ENCODE results near the gene STX8. TPM values are rescaled to one million over a fixed set of nuclear protein-coding genes. Genes with fewer than 3 reads are reported as not detected.
"Not testable (repeated sequence)": the region's sequence is repeated elsewhere in the genome, so short reads cannot be mapped to it uniquely, and the experiment has no call there.

STX8 gene
- total RNA-seq, result 10 to 100 TPM; 38.8 to 60.8 TPM

- no peak for TF ChIP-seq CTCF (IDR thresholded peaks at IDR 0.05)
- DNase-seq (ENCODE audit: low spot score), result peak; percentile 87
- peak within 1 kb of the TSS; percentile 78 to 85 for H3K4me3 ChIP-seq
- no peaks in the 10 kb centered on the region for H3K9me3 ChIP-seq
- H3K27me3 ChIP-seq, result no peaks in the 10 kb centered on the region
- no peaks in the 10 kb centered on the region for H3K36me3 ChIP-seq
- peaks cover 0 to 20% of the 10 kb centered on the region in 2 donors for H3K4me1 ChIP-seq
- H3K27ac ChIP-seq, result peak within 1 kb of the TSS; percentile 51 to 52
Observed at GRCh38 chr17:9575381-9576101, at the start of gene STX8. TSS of gene STX8 (minus strand) at chr17:9575820. CDS start at chr17:9575808, 12 bp downstream.

- DNase-seq (ENCODE audit: low spot score), result no peak
- H3K27me3 ChIP-seq, result no peaks in the 10 kb centered on the region
- H3K9me3 ChIP-seq, result peaks cover 0 to 28% of the 10 kb centered on the region in 2 donors
- no peak overlapping the region for H3K27ac ChIP-seq
- no peaks in the 10 kb centered on the region for H3K4me1 ChIP-seq
- TF ChIP-seq CTCF (IDR thresholded peaks at IDR 0.05), result no peak
- H3K4me3 ChIP-seq, result no peak overlapping the region
- H3K36me3 ChIP-seq, result no peaks in the 10 kb centered on the region
Observed at GRCh38 chr17:9622961-9623360, 47.3 kb upstream of the STX8 start.

- no peak overlapping the region for H3K4me3 ChIP-seq
- H3K4me1 ChIP-seq, result no peaks in the 10 kb centered on the region
- H3K27ac ChIP-seq, result no peak overlapping the region
- no peaks in the 10 kb centered on the region for H3K27me3 ChIP-seq
- H3K9me3 ChIP-seq, result peaks cover 0 to 5% of the 10 kb centered on the region in 2 donors
- H3K36me3 ChIP-seq, result no peaks in the 10 kb centered on the region
- no peak for TF ChIP-seq CTCF (IDR thresholded peaks at IDR 0.05)
- no peak for DNase-seq (ENCODE audit: low spot score)
Observed at GRCh38 chr17:9615486-9615885, 39.9 kb upstream of the STX8 start.

GRCh38 chr17:9612006-9612405, 36.4 kb upstream of the STX8 start:
- DNase-seq (ENCODE audit: low spot score), result no peak
- Histone ChIP-seq H3K9me3 (peaks cover 0 to 5% of the 10 kb centered on the region in 2 donors), H3K36me3 (no peaks in the 10 kb centered on the region), H3K27ac (no peak overlapping the region), H3K4me1 (no peaks in the 10 kb centered on the region), H3K27me3 (no peaks in the 10 kb centered on the region), H3K4me3 (no peak overlapping the region)
- TF ChIP-seq CTCF (IDR thresholded peaks at IDR 0.05), result no peak

- Histone ChIP-seq H3K9me3 (peaks cover 0 to 5% of the 10 kb centered on the region in 2 donors), H3K4me3 (no peak overlapping the region), H3K27me3 (no peaks in the 10 kb centered on the region), H3K4me1 (no peaks in the 10 kb centered on the region), H3K36me3 (no peaks in the 10 kb centered on the region), H3K27ac (no peak overlapping the region)
- no peak for TF ChIP-seq CTCF (IDR thresholded peaks at IDR 0.05)
- no peak for DNase-seq (ENCODE audit: low spot score)
Observed at GRCh38 chr17:9611557-9611956, 35.9 kb upstream of the STX8 start.

GRCh38 chr17:9607058-9607457, 31.4 kb upstream of the STX8 start:
- not testable (repeated sequence) for H3K27ac ChIP-seq; H3K36me3 ChIP-seq; H3K4me3 ChIP-seq; H3K27me3 ChIP-seq; H3K4me1 ChIP-seq; H3K9me3 ChIP-seq; DNase-seq (ENCODE audit: low spot score)
